DOHH2 (cell line): ENCODE data around the gene DUSP1.

ENCODE experiments used
- EZH2phosphoT487 ChIP-seq: fragments of 200-600 bp; sonication (generic); IDR thresholded peaks from 2 replicates; pipeline ENCODE4 v1.6.1; 2017; ENCODE audit warnings: borderline replicate concordance, mild to moderate bottlenecking, antibody characterized with exemption, low read length, moderate library complexity, mixed read lengths
- TF ChIP-seq, protein P1 (sequence below): fragments of 200-600 bp; sonication (generic); IDR thresholded peaks from one replicate; pipeline ENCODE4 v1.5.1; 2014; ENCODE audit warnings: antibody characterized with exemption, mild to moderate bottlenecking, low read depth, low read length; ENCODE audit not compliant: poor library complexity, severe bottlenecking

- TF ChIP-seq, protein P1, sequence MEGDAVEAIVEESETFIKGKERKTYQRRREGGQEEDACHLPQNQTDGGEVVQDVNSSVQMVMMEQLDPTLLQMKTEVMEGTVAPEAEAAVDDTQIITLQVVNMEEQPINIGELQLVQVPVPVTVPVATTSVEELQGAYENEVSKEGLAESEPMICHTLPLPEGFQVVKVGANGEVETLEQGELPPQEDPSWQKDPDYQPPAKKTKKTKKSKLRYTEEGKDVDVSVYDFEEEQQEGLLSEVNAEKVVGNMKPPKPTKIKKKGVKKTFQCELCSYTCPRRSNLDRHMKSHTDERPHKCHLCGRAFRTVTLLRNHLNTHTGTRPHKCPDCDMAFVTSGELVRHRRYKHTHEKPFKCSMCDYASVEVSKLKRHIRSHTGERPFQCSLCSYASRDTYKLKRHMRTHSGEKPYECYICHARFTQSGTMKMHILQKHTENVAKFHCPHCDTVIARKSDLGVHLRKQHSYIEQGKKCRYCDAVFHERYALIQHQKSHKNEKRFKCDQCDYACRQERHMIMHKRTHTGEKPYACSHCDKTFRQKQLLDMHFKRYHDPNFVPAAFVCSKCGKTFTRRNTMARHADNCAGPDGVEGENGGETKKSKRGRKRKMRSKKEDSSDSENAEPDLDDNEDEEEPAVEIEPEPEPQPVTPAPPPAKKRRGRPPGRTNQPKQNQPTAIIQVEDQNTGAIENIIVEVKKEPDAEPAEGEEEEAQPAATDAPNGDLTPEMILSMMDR, result no peak
- no peak for TF ChIP-seq EZH2phosphoT487
These were observed 36.1 kb upstream of the DUSP1 start for GRCh38 chr5:172806897-172807672.
